ENCODE results near the gene DYTN.

DYTN gene, protein sequence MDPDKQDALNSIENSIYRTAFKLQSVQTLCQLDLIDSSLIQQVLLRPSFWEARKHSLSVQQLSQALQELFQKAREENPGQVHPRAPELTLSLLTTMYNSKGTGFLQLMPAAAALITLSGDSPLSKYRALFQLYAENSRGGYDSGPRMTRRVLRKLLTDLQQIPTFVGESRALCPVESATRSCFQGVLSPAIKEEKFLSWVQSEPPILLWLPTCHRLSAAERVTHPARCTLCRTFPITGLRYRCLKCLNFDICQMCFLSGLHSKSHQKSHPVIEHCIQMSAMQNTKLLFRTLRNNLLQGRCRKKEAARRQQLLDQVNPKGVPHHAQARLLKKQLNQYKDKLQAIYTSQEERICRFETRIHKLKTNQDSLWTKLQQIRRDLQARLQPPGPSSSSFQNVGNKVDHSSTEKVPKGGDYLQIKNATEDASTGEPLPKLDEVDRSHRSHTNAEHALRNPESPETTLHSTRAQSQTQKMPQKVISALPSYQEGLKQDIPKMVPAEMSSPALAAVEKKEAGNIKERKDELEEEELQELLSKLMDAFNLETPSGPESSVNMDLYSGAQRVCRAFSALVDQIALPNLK

DNA sequence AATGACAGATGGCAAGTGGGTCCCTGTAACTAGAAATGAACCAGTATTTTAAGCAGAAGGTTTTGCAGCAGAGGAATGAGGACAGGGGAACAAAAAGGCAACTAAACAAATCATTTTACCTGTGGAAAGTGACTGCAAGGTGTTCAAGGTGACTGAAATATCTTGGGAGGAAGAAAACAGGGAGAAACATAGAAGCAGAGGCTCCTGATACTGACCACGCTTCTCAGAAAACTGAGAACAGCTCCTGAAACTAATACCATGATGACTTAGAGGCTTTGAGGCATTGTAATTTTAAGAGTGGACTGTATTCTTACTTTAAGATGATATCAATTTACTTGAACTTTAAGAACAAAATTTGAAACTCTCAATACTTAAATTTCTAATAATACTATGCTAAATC lies at the start of gene DYTN:
DYTN (minus strand) TSS at position 101 of the 400 bp plus-strand sequence. CDS start 117 bp downstream, outside the sequence.
- no peak within 1 kb of the TSS for H3K4me3 ChIP-seq (ENCODE audit: low read length)
- TF ChIP-seq ZNF274 (IDR thresholded peaks at IDR 0.05; ENCODE audit: low read depth, low read length): no peak

DNA sequence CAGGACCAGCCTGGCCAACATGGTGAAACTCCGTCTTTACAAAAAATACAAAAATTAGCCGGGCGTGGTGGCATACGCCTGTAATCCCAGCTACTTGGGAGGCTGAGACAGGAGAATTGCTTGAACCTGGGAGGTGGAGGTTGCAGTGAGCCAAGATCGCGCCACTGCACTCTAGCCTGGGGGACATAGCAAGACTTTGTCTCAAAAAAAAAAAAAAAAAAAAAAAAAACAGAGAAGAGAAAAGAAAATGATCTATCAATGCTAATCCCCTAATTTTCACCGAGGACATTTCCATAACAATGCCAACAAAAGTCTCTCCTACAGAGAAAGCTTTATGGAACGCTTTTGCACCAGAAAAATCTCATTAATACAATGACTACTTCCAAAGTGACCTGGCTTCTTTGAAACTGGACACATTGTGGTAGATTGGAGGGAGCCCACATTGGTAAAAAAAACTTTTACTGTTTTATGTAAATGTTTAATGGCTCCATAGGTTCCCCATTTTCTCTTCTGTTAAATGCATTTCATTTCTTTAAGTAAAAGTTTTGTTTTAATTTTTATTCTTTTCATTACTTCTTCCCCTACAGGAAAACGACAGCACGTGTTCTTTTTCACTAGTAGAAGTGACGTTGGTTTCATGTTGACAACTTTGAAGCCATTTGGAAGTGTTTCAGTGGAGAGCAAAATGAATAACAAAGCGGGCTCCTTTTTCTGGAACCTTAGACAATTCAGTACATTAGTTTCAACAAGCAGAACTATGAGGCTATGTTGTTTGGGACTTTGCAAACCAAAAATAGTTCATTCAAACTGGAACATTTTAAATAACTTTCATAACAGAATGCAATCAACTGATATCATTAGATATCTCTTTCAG lies 48.1 kb upstream of the DYTN start:
- H3K4me3 ChIP-seq (ENCODE audit: low read length): peak overlapping the region; percentile 70
- TF ChIP-seq ZNF274 (IDR thresholded peaks at IDR 0.05; ENCODE audit: low read depth, low read length): no peak

DNA sequence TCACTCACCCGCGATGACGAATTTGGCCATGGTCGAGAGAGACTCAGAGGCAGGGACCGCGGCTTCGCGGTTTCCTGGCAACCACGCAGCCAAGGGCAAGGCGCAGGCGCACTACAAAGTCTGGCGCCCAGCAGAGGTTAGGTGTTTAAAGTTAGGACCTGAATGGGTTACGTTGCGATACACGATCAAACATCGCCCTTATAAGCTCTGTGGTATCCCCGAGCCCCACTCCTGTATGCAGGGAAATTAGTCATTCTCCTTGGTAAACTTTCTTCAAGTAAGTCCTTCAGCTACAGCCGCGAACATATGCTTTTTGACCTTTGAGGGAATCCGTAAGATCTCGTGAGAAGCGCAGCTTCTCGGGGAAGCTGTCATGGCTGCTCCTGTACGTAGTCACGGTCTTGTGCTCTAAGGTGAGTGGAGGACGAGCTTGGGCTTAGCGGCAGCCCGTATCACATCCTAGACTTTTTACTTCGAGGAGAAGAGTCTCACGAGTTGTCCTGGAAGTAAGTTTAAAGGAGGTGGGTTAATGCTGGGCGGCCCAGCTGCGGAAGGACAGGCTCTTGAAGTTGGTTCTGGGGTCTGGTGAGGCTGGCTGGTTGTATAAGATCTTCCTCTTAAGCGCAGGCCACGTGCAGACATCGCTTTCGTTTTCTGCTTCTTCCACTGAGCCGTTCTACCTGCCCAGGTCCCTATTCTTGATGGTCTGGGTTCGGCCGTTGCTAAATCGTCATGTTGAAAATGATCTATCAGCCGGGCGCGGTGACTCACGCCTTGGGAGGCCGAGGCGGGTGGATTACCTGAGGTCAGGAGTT lies 47.3 kb upstream of the DYTN start, which contains the start of the genes FASTKD2 and MDH1B:
FASTKD2 (plus strand) TSS at position 365 of the 815 bp plus-strand sequence. CDS start 1,088 bp downstream, outside the sequence.
MDH1B (minus strand) TSS at position 87 of the 815 bp plus-strand sequence; CDS start at position 30, 57 bp downstream.
- H3K4me3 ChIP-seq (ENCODE audit: low read length): peak within 1 kb of the TSS; percentile 70
- TF ChIP-seq ZNF274 (IDR thresholded peaks at IDR 0.05; ENCODE audit: low read depth, low read length): no peak

DNA sequence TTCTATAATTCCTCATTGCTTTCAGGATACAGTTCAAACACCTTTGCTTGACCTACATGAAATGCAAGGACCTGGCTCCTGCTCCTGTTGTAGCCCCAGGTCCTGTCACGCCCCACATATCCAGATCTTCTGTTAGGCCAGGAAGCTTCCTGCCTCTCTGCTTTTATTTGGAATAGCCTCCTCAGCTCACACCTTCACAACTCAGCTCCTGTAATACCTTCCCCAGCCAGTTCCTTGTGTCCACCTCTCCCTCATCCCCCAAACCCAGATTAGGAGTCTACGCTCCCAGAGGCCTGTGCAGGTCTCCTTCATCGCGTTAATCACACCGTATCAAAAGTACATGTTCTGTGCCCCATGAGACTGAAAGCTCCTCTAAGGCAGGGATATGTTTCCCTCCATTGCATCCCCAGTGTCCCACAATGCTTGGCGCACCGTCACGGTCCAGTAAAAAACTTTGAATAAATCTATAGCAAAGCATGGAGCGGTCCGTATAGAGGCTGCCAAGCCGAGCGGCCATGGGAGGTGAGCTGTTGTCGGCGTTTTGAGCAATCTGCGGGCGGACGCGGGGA lies 46.6 kb upstream of the DYTN start:
- peak overlapping the region; percentile 70 for H3K4me3 ChIP-seq (ENCODE audit: low read length)
- no peak for TF ChIP-seq ZNF274 (IDR thresholded peaks at IDR 0.05; ENCODE audit: low read depth, low read length)

DNA sequence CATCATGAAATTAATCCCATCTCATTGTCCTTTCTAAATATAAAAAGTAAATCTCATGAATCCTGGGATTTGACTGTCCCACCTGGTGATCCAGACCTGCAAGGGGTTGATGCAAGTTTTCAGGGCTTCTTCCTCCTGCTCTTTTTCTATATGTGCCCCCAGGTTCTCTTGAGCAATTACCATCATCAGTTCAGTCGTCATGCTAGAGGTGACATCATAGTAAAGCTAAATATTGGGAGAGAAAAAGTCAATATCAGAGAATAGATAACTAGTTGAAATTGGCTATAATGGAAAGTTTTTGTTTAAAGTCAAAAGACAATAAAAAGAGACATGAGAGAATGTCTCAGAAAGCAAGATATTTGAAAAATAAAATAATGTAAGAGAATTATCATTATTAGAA lies 38.6 kb upstream of the DYTN start:
- TF ChIP-seq ZNF274 (IDR thresholded peaks at IDR 0.05; ENCODE audit: low read depth, low read length): no peak

DNA sequence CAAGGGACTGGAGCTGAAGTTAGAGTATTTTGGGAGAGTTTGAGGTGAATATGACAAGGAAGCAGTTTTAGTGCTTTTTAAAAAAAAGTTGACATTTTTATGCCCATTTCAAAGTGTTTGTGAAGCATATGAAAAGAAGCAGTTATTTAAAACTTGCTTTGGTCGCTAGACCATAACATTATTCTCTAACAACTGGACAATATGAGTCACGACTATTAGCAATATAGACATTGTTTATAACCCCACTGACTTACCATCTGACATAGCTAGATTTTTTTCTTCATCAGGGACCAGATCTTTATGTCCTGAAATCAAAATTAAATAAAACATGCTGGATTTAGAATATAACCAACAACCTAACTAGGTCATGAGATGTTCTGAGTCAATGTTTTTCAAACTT lies 22.6 kb upstream of the DYTN start:
- no peak for TF ChIP-seq ZNF274 (IDR thresholded peaks at IDR 0.05; ENCODE audit: low read depth, low read length)
- no peak overlapping the region for H3K4me3 ChIP-seq (ENCODE audit: low read length)

More for the DNA sequence above, 38.6 kb upstream of the DYTN start:
- no peak overlapping the region for H3K4me3 ChIP-seq (ENCODE audit: low read length)

DNA sequence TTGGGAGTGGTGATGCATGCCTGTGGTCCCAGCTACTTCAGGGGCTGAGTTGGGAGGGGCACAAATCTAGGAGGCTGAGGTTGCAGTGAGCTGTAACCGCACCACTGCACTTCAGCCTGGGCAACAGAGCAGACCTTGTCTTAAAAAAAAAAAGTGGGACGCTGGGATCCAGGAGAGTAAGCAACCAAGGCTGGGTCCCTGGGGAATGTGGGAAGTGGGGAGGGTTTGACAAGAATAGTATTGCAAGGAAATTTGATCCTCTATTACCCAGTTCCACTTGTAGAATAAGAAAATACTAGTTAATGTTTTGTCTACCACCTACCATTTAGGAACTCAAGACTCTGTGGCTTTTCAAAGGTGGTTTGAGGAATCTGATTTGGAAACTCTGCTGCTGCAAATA lies 21.1 kb upstream of the DYTN start:
- no peak overlapping the region for H3K4me3 ChIP-seq (ENCODE audit: low read length)
- TF ChIP-seq ZNF274 (IDR thresholded peaks at IDR 0.05; ENCODE audit: low read depth, low read length): no peak

DNA sequence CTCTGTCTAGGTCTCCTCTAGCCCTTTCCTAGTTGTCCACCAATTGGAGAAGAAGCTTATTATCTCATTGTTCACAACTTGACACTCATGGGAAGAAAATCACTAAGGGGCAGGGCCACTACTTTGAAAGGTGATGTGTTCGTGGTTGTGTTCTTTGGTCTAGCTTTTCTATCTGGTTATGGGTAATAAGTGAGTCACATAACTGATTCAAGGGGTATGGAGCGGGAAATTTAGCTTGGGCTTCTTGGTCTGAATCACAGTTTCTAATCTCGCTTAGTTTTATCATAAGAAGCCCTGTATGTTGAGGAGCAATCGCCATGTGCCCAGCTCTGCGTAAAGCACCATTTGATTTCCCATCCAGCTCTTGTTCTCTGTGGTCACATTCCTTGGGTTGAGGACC lies 18.7 kb upstream of the DYTN start:
- TF ChIP-seq ZNF274 (IDR thresholded peaks at IDR 0.05; ENCODE audit: low read depth, low read length): no peak
- no peak overlapping the region for H3K4me3 ChIP-seq (ENCODE audit: low read length)

DNA sequence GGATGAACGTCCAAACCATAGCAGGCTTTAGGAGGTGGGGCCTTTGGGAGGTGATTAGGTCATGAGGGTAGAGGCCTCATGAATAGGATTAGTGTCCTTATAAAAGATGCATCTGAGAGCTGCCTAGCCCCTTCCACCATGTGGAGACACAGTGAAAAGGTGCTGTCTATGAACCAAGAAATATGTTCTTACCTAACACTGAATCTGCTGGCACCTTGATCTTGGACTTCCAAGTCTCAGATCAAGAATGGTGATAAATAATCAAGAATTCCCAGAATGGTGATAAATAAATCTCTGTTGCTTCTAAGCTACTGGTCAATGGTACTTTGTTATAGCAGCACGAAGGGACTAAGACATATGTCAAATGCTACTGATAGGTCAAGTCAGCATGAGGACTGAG lies 15.1 kb upstream of the DYTN start:
- TF ChIP-seq ZNF274 (IDR thresholded peaks at IDR 0.05; ENCODE audit: low read depth, low read length): no peak
- H3K4me3 ChIP-seq (ENCODE audit: low read length): no peak overlapping the region

DNA sequence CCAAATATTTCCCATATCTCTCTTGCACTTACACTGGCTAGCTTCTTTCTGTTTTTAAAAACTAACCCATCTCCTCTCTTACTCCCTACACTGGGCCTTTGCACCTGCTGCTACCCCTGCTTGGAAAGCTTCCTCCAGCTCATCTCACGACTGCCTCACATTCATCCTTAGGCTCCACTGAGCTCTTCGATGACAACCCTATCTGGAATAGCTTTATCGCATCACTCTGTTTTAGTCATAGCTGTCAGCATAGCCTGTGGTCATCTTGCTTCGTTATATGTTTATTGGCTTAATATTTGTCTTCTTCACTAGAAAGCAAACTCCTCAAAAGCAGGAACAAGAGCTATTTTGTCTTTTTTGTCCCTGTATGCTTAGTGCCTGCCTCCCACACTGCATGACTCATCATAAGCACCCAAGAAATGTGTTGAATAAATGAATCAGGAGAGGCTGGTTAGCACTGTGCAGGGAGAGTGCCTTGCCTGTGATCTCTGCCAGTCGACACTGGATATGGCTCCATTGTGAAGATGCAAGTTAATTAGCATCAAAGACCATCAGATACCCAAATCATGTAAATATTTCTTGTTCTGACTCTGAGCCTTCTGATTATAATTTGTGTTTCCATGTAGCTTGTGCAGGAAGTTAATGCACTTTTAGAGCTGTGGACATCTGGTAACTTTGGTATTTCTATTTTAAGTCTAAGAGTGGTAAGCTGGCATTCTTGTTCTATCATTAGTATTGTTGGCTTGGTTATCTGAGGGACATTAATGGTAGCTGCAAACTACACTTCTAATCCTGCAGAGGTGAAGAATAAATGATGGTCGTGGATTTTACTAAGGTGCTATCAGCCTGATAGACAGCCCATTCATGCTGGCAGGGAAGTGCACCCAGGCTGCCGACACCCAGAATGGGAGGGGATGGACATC lies 10.3 kb upstream of the DYTN start:
- no peak overlapping the region for H3K4me3 ChIP-seq (ENCODE audit: low read length)
- no peak for TF ChIP-seq ZNF274 (IDR thresholded peaks at IDR 0.05; ENCODE audit: low read depth, low read length)

DNA sequence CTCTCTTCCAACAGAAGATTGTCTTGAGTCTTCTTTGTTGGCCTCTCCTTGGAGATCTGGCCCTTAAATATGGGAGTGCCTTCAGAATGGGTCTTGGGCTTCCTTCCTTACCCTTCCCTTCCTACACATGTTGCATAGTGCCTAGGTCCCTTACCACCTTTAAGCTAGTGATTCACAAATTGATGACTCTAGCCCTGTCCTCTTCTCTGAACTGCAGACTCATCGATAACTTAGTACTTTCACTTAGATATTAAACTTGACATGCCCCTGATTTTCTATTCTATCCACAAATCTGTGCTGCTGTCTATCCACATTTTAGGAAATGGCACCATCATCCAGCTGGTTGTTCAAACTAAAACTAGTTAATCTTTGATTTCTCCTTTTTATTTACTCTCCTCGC lies 9.1 kb upstream of the DYTN start:
- H3K4me3 ChIP-seq (ENCODE audit: low read length): no peak overlapping the region

DNA sequence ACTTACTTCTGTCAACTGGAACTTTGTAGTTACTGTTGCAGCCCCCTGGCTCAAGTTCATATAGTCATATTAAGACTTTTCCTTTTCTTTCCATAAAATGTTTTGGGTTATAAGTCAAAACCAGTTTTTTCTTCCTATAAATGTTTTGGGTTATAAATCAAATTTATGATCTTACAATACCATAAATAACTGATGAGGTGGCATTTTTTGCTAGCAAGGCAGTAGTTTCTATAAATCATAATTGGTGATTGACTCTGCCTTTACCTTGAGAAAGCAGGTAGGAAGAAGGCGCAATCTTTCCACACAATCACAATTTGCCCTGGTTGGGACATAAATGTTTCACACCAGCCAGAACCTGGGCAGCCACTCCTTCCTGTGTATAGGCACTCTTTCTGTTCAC lies 5.1 kb upstream of the DYTN start:
- no peak for TF ChIP-seq ZNF274 (IDR thresholded peaks at IDR 0.05; ENCODE audit: low read depth, low read length)

More for the DNA sequence above, 9.1 kb upstream of the DYTN start:
- TF ChIP-seq ZNF274 (IDR thresholded peaks at IDR 0.05; ENCODE audit: low read depth, low read length): no peak

More for the DNA sequence above, 5.1 kb upstream of the DYTN start:
- H3K4me3 ChIP-seq (ENCODE audit: low read length): no peak overlapping the region
